ENCODE measurements around the gene CHAD.

DNA sequence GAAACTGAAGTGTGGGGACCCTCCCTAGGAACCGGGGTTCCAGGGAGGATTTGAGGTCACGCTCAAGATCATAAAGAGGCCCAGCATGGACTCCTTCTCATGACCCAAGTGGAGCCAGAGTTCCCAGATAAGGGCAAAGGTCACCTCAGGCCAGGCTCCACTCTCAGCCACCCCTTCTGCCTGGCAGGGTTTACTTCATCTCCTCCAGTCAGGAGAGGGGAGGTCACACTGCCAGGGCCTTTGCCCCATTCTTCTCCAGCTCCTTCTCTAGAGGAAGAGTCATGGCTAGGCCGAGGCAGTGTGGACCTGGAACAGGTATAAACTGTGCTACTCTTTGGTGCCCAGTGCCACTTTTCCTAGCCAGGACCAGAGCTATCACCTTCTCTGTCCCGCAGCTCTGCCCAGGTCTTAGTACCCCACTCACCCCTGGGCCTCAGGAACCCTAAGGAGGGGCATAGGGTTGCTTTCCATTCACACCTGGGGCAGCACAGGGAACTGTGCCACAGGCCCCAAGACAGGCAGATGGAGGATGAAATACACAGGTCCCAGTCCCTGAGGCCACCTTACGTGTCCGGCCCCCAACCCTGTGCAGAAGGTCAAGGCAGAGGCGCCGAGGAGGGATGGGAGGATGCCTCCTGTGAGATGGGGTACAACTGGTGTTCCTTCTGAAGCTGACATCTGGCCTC, 43.5 kb downstream of the CHAD start:
- TF ChIP-seq, protein P1, sequence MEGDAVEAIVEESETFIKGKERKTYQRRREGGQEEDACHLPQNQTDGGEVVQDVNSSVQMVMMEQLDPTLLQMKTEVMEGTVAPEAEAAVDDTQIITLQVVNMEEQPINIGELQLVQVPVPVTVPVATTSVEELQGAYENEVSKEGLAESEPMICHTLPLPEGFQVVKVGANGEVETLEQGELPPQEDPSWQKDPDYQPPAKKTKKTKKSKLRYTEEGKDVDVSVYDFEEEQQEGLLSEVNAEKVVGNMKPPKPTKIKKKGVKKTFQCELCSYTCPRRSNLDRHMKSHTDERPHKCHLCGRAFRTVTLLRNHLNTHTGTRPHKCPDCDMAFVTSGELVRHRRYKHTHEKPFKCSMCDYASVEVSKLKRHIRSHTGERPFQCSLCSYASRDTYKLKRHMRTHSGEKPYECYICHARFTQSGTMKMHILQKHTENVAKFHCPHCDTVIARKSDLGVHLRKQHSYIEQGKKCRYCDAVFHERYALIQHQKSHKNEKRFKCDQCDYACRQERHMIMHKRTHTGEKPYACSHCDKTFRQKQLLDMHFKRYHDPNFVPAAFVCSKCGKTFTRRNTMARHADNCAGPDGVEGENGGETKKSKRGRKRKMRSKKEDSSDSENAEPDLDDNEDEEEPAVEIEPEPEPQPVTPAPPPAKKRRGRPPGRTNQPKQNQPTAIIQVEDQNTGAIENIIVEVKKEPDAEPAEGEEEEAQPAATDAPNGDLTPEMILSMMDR (conservative IDR thresholded peaks at IDR 0.05; ENCODE audit: low read length) = no peak
- TF ChIP-seq EZH2phosphoT487 (IDR thresholded peaks at IDR 0.05; ENCODE audit: borderline replicate concordance) = no peak
